PC-9 (cell line): ENCODE data around the gene URAD. TPM values are rescaled to one million over a fixed set of nuclear protein-coding genes. Genes with fewer than 3 reads are reported as not detected.

ENCODE experiments used
- BruUV-seq: library from RNA; stranded (reverse); fragments of 400-500 nt; replicated peaks from 2 replicates; lab custom pipeline; 2021; lab: Mats Ljungman, UMichigan
- CTCF ChIA-PET: fragments of 300-600 bp; sonication (Branson Sonifier 250); formaldehyde crosslinking; loops from one replicate; lab custom pipeline; 2022; ENCODE audit warnings: antibody characterized with exemption; lab: Charles Lee
- POLR2A ChIA-PET: fragments of 300-600 bp; sonication (Branson Sonifier 250); formaldehyde crosslinking; loops from one replicate; lab custom pipeline; 2022; ENCODE audit warnings: antibody characterized with exemption; ENCODE audit not compliant: unreplicated experiment; lab: Charles Lee
- DNase-seq, 2 experiments: peaks; one replicate each; pipeline versions ENCODE4 v3.0.0 to v3.0.0-alpha.2; 2015 to 2022; ENCODE audit warnings: mixed read lengths in 1 of 2
- H2AFZ ChIP-seq: fragments of 200-600 bp; sonication (generic); 2 replicates; pipeline ENCODE4 v1.8.1; 2017; ENCODE audit warnings: antibody characterized with exemption
- H3F3A ChIP-seq: fragments of 200-600 bp; sonication (generic); 2 replicates; pipeline ENCODE4 v1.8.1; 2017; ENCODE audit warnings: antibody characterized with exemption, mild to moderate bottlenecking, low read depth; ENCODE audit not compliant: insufficient read depth
- H3K27ac ChIP-seq: fragments of 200-600 bp; sonication (generic); 2 replicates; pipeline ENCODE4 v1.6.1; 2016; ENCODE audit warnings: mixed run types
- H3K27me3 ChIP-seq: fragments of 200-600 bp; sonication (generic); 2 replicates; pipeline ENCODE4 v1.6.1; 2016; ENCODE audit warnings: low read depth, mixed run types; ENCODE audit not compliant: insufficient read depth
- H3K36me3 ChIP-seq: fragments of 200-600 bp; sonication (generic); 2 replicates; pipeline ENCODE4 v1.6.1; 2016; ENCODE audit warnings: low read depth, mixed run types
- H3K4me1 ChIP-seq: fragments of 200-600 bp; sonication (generic); replicated peaks from 2 replicates; pipeline ENCODE4 v1.6.1; 2016; ENCODE audit warnings: mixed run types; ENCODE audit not compliant: insufficient read depth
- H3K4me2 ChIP-seq: fragments of 200-600 bp; sonication (generic); 2 replicates; pipeline ENCODE4 v1.6.1; 2017; ENCODE audit warnings: mixed run types
- H3K4me3 ChIP-seq: fragments of 200-600 bp; sonication (generic); 2 replicates; pipeline ENCODE4 v1.6.1; 2016; ENCODE audit warnings: mixed run types
- H3K79me2 ChIP-seq: fragments of 200-600 bp; sonication (generic); 2 replicates; pipeline ENCODE4 v1.6.1; 2017; ENCODE audit warnings: low read depth, mixed run types
- H3K9me2 ChIP-seq: fragments of 200-600 bp; sonication (generic); 2 replicates; pipeline ENCODE4 v1.8.1; 2017; ENCODE audit warnings: mild to moderate bottlenecking; ENCODE audit not compliant: insufficient read depth
- H3K9me3 ChIP-seq: fragments of 200-600 bp; sonication (generic); 2 replicates; pipeline ENCODE4 v1.8.1; 2016; ENCODE audit warnings: low read depth; ENCODE audit not compliant: insufficient read depth
- H4K20me1 ChIP-seq: fragments of 200-600 bp; sonication (generic); 2 replicates; pipeline ENCODE4 v1.8.1; 2017; ENCODE audit not compliant: insufficient read depth
- EZH2 ChIP-seq: fragments of 200-600 bp; sonication (generic); IDR thresholded peaks from 2 replicates; pipeline ENCODE4 v1.8.0; 2017; ENCODE audit warnings: antibody characterized with exemption, low read depth
- intact Hi-C: fragments of 100-400 bp; cut with micrococcal nuclease; formaldehyde crosslinking; loops from one replicate; pipeline ENCODE4 v1.10.0; 2022; ENCODE audit not compliant: unreplicated experiment
- total RNA-seq: library from RNA; stranded (reverse); gene quantifications from 2 replicates; pipeline ENCODE4 v1.2.3, GENCODE V29; 2021
- TF ChIP-seq, protein P1 (sequence below): fragments of 200-600 bp; sonication (generic); conservative IDR thresholded peaks from 2 replicates; pipeline ENCODE4 v1.6.1; 2017; ENCODE audit warnings: mixed run types, antibody characterized with exemption, mild to moderate bottlenecking, moderate library complexity

URAD gene
- total RNA-seq, 1 experiment from 2014 or later: not detected

DNA sequence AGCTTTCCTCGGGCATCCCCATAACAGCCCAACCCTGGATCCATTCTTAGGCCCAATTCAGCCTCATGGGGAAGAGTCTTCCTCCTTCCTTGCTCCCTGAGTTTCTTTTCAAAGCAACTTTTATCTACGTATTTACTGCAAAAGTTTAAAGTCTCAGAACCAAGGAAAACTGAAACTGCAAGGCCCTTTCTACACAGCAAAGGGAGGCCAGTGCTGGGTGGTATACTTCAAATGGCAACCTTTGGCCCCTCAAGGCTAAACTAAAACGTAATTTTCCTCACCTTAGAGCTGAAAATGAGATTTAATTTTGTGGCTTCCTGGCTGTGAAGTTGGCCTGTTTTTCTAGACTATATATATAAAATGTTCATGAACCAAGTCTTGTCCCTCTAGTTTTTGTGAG is 25.0 kb downstream of the URAD start:
- no peaks in the 10 kb centered on the region for H3F3A ChIP-seq
- BruUV-seq: no TSS peak
- H3K4me1 ChIP-seq: peaks cover 40% of the 10 kb centered on the region
- H3K36me3 ChIP-seq: no peaks in the 10 kb centered on the region
- TF ChIP-seq, protein P1, sequence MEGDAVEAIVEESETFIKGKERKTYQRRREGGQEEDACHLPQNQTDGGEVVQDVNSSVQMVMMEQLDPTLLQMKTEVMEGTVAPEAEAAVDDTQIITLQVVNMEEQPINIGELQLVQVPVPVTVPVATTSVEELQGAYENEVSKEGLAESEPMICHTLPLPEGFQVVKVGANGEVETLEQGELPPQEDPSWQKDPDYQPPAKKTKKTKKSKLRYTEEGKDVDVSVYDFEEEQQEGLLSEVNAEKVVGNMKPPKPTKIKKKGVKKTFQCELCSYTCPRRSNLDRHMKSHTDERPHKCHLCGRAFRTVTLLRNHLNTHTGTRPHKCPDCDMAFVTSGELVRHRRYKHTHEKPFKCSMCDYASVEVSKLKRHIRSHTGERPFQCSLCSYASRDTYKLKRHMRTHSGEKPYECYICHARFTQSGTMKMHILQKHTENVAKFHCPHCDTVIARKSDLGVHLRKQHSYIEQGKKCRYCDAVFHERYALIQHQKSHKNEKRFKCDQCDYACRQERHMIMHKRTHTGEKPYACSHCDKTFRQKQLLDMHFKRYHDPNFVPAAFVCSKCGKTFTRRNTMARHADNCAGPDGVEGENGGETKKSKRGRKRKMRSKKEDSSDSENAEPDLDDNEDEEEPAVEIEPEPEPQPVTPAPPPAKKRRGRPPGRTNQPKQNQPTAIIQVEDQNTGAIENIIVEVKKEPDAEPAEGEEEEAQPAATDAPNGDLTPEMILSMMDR: no peak
- no peak for TF ChIP-seq EZH2
- H3K79me2 ChIP-seq: no peaks in the 10 kb centered on the region
- H3K9me2 ChIP-seq: no peaks in the 10 kb centered on the region
- no peak overlapping the region for H3K4me3 ChIP-seq
- no peaks in the 10 kb centered on the region for H3K9me3 ChIP-seq
- CTCF ChIA-PET: no interaction called here
- H3K27ac ChIP-seq: no peak overlapping the region
- intact Hi-C loops: no loop called here
- no peak overlapping the region for H2AFZ ChIP-seq
- no peak overlapping the region for H3K4me2 ChIP-seq
- peaks cover 13% of the 10 kb centered on the region for H3K27me3 ChIP-seq
- POLR2A ChIA-PET: no interaction called here
- DNase-seq: no peak
- no peaks in the 10 kb centered on the region for H4K20me1 ChIP-seq

DNA sequence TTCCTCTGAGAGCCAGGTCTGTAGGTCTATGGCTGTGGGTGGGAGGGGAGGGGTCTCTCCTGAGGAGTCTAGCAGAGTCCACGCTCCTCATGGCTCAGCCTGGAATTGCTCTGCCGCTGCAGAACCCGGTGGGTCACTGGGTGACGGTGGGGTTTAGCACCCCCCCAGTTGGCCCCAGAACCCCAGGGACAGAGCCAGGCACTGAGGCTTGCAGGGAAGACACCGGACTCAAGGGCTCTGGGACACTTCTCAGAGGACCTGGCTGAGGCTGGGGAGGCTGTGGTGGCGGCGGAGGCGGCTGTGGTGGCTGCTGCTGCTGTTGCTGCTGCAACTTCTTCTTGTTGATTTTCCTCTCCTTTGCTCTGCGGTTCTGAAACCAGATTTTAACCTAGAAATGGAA is 25.5 kb downstream of the URAD start:
- intact Hi-C loops: no loop called here
- DNase-seq: no peak
- Histone ChIP-seq H4K20me1 (no peaks in the 10 kb centered on the region), H3K27me3 (peaks cover 13% of the 10 kb centered on the region), H3K79me2 (no peaks in the 10 kb centered on the region), H3K36me3 (no peaks in the 10 kb centered on the region), H3K27ac (no peak overlapping the region), H3K4me2 (no peak overlapping the region), H3K9me3 (no peaks in the 10 kb centered on the region), H3K4me1 (peaks cover 45% of the 10 kb centered on the region), H3K4me3 (no peak overlapping the region), H2AFZ (no peak overlapping the region), H3K9me2 (no peaks in the 10 kb centered on the region), H3F3A (0 out of 2 replicates have a peak, but pooled peaks cover 1% of the 10 kb centered on the region)
- TF ChIP-seq, protein P1: no peak
- TF ChIP-seq EZH2: no peak
- no TSS peak for BruUV-seq
- ChIA-PET CTCF (no interaction called here), POLR2A (no interaction called here)

DNA sequence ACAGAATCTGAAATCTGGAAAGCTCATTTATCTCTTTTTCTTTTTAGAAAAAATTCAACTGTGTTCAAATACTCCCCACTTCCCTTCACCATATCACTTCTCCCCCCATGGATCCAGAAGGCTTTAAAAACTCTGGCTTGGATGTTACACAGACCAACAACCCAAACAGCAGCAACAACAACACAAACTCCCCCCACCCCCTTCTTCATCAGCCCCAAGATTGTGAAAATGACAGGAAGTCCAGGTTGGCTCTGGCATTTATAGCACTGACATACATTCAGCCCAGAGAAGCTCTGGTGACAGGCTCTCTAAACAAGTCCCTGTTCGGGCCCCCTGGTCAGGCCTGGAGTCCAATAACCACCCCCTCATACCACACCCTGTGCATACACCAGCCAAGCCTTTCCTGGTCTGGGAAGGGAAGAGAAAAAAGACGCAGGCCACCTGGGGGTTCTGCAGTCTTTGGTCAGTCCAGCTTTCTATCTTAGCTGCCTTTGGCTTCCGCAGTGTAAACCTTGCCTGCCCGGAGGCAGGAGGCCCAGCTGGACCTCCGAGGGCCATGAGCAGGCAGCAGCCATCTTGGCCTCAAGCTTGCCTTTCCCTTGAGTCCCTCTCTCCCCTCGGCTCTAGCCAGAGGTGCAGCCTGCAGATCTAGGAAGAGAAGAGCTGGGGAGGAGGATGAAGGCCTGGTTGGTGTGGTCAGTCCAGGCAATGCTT is 26.2 kb downstream of the URAD start:
- Histone ChIP-seq H3K79me2 (no peaks in the 10 kb centered on the region), H3K36me3 (no peaks in the 10 kb centered on the region), H3K4me2 (no peak overlapping the region), H3F3A (0 out of 2 replicates have a peak, but pooled peaks cover 8% of the 10 kb centered on the region), H2AFZ (no peak overlapping the region), H3K9me3 (no peaks in the 10 kb centered on the region), H3K27ac (no peak overlapping the region), H3K4me1 (peaks cover 52% of the 10 kb centered on the region), H3K4me3 (no peak overlapping the region), H3K27me3 (peaks cover 8% of the 10 kb centered on the region), H4K20me1 (no peaks in the 10 kb centered on the region), H3K9me2 (no peaks in the 10 kb centered on the region)
- ChIA-PET POLR2A (interaction anchor here (0.7 kb wide), 1 partner anchor 123 kb away, joined by 3 read pairs; no protein-coding TSS in a partner anchor), CTCF (no interaction called here)
- BruUV-seq: no TSS peak
- TF ChIP-seq, protein P1: no peak
- TF ChIP-seq EZH2: no peak
- no peak for DNase-seq
- intact Hi-C loops: no loop called here
